ENCODE results near the gene PCOLCE2.
"Not testable (repeated sequence)": the region's sequence is repeated elsewhere in the genome, so short reads cannot be mapped to it uniquely, and the experiment has no call there.

GRCh38 chr3:142868382-142868781 is 20.5 kb downstream of the PCOLCE2 start:
- not testable (repeated sequence) for TF ChIP-seq FOXP2 (optimal IDR thresholded peaks at IDR 0.05; ENCODE audit: control extremely low read depth, extremely low read length, insufficient read depth); POLR2AphosphoS5 (IDR thresholded peaks at IDR 0.05; ENCODE audit: borderline replicate concordance, low read depth, low read length); EZH2 (IDR thresholded peaks at IDR 0.05)

Data from SK-N-MC (cell line).